Urothelium cell line (cell line): ENCODE data around the gene ABHD13.
"Not testable (repeated sequence)": the region's sequence is repeated elsewhere in the genome, so short reads cannot be mapped to it uniquely, and the experiment has no call there.

Experiments used
- DNase-seq: peaks from one replicate; pipeline ENCODE4 v3.0.0; 2011; ENCODE audit warnings: low spot score, mixed read lengths
- FAIRE-seq: peaks from 2 replicates; lab custom pipeline; 2011; peaks lifted over from hg19 to GRCh38; lab: Jason Lieb, UNC

ABHD13 gene

DNA sequence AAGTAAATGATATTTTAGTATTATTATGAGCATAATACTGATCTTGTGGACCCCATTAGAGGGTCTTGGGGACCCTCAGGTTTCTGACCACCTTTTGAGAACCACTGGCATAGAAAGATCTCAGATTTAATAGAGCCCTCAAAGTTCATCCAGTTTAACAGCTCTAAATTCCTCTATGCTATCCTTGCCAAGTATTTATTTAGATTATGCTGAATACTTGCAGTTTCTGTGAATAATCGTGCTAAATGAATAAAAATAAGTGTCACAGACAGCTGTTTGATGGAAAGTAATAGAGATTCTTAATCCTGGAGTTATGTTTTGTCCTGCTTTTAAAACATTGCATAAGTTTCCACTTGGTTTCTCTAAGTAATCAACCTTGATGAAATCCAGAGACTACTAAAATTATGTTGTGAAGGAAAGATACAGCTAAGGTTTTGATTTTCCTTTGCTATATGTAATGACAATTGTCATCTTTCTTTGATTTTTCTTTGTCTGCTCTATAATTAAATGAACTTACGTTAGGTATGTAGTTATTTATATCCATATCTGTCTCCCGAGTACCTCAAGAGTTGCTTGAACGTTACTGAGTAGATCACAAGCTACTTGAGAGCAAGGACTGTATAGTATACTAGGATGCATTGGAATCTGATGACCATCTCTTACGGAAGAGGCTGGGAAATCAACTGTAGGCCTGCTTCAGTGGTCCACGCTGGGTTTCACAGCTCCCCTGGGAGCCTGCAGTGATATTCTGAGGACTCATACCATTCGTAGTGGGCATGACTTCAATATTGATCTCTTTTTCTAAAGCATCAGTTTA, 5.7 kb downstream of the ABHD13 start:
- DNase-seq, result no peak
- FAIRE-seq, result no peak

DNA sequence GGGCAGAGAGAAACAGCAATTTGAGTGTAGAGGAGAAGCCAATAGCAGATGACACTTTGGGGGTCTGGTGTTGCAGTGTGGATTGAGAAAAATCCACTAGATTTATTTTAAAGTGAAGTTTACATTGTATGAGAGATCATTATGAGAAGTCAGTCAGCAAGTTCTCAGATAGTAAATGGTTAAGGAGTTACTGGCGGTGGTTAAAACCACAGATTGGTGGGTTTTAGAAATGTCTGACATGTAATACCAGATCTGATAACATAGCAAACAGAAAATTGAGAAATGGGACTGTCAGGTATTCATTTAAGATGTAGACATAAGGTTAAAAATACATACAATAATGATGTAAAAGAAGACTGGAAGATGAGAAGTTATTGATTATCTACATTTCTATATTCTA, 7.2 kb downstream of the ABHD13 start:
- FAIRE-seq (no peak), DNase-seq (no peak)

DNA sequence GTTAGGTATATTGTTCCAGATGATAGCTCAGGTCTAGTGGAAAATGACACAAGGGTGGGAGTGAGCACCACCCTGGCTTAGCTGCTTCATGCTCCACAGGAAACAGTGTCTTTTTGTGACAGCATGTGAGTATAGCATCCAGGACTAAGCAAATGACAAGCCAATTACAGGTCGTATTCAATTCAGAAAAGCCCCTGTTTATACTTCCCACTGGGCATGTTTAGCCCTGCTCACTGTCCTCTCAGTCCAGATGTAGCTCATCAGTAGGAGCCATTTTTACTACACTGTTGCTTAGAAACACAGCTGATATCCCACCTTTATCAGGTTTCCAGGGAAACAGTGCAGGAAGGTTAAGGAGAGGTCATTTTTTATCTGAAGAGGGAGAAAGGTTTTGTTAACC, 8.0 kb downstream of the ABHD13 start:
- DNase-seq, result no peak
- FAIRE-seq, result no peak

DNA sequence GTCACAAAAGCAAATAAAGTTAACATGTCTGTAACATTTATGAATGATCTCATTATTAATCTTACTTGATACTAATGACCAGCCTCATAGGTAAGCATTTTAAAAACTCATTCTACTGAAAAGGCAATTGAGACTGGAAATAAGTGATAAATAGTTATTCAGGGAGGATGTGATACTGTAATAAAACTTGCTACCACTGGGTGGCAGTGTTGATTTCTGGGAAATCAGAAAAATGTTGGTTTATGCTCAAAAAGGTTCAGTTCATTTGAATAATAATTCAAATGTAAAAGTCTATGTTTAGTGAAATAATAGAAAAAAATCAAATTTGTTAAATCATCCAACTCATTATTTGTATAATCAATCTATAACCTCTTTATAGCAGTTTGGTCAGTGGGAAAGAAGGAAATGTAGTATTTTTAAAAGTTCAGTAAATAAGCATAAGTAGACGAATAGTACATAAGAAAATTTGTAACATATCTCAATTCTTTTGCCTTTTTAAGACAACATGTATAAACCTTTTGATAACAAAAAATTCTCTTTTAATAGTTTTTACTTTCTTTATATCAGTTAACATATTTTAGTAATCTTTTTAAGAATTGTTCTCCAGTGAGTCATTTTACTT, 9.6 kb downstream of the ABHD13 start:
- FAIRE-seq, result no peak
- no peak for DNase-seq

DNA sequence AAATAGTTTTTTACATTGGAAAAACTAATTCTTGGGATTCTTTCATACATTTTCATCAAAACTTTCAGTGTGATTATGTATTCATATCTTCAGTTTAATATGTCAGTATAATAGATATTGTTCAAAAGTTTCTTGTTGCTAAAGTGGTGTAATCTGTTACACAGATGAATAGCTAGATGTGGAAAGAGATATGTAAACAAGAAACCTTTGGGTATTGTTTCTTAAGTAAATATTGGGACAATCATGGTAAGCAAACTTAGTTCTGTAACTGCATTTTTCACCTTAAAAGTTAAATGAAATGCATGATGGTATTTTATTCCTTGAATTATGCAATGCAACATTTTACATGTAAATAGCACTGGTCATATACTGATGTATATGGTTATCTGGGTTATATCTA, 12.2 kb downstream of the ABHD13 start:
- no peak for DNase-seq
- FAIRE-seq, result no peak

DNA sequence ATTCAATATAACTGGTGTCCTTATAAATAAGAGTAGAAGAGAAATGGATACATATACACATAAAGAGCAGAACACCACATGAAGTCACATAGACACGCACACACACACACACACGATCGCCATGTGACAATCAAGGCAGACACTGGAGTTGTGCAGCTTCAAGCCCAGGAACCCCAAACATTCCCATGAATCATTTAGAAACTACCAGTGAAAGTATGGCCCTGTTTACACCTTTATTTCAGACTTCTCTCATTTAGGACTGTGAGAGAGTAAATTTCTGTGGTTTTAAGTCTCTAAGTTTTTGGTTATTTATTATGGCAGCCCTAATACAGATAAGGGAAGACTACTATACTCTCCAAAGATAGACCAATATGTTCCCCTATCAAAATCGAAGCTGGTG, 31.0 kb downstream of the ABHD13 start:
- DNase-seq (no peak), FAIRE-seq (no peak)

DNA sequence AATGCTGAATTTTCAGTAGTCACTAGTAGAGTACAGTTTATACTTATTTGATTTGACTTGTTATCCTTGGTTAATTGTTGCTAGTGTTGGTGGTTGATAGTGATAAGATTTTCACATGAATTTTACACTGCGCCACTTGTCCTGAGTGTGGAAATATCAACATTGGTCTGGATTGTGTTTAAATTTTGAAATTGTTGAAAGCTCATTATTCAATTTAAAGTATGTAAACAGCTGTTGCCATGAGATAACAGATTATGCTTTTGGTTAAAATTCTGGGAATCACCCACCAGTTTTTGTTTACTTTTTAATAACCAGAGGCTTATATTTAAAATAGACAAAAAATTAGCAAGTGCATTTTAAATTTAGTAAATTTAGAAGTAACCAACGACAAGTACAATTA, 39.1 kb downstream of the ABHD13 start:
- no peak for FAIRE-seq
- no peak for DNase-seq

DNA sequence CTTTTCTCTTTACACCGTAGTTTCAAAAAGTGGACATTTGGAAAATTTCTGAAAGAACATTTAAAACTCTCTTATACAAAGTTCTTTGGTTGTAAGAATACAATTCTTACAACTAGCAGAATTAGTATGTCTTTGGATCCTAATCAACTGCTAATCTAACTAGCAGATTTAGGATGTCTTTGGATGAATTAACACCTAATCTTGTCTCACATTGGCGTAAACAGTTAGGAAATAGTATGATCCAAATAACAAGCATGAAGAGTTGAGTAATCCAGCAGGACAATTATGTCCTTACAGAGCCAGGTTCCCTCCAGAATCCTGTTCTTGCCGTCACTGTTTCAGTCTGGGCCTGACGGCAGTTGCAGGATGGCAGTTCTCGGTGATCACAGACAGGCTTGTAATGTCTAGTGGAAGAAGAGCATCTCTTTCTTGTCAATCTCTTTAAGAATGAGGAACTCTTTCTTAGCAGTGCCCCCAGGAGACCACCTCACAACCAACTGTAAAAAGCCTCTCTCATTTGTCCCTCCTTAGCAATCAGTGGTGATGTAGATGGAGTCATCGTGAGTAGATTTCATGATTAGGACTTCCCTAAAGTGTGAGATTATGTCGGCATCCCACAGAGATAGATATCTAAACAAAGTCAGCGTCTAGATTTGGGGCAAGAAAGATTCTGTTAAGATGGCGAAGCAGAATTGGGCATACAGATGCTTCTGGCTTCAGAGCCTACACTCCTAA, 45.6 kb downstream of the ABHD13 start:
- FAIRE-seq (no peak), DNase-seq (no peak)

DNA sequence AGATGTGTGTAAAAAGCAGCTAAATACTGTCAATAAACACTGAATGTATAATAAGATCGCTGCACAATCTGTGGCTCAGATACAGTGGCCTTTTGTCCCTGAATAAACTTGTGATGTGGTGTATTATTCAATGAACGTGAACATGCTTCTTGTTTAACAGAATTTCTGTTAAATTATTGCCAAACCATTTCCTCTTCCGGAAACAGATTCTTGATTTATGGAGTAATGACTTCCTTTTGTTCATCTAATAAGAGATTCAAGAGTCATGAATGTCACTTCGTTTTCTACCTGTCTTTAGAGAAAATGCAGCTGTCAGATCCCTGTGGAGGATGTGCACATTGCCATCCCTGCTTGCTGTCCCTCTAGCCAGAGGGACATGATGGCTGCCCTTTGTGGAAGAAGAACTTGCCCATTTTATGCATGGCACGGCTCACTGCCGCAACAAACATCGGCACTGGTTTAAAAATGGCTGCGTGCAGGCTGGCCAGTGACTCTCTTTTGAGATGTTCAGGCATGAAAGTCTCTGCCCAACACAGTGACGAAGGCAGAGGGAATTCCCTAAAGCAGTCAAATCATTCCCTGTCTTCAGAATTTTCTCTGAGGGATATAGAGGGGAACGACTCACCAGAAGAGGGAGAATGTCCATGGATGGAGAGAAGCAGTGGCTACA, 48.3 kb downstream of the ABHD13 start:
- FAIRE-seq (no peak), DNase-seq (no peak)

DNA sequence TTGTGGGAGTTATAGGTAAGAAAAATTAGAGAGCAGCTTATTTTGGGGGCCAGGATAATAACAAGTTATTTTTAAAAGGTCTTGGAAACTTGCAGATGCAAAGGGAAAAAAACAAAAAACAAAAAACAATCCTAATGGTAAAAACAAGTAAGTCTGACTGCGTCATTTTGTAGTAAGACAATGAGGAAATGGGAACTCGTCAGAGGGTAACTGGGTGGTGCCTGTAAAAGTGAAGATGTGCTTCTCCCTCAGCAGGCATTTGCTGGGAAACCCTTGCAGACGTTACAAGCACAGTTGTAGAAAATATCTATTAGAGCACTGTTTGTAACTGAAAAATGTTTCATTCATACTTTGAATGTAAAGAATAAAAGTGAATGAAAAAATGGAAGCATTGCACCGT, 49.2 kb downstream of the ABHD13 start:
- DNase-seq (no peak), FAIRE-seq (no peak)

DNA sequence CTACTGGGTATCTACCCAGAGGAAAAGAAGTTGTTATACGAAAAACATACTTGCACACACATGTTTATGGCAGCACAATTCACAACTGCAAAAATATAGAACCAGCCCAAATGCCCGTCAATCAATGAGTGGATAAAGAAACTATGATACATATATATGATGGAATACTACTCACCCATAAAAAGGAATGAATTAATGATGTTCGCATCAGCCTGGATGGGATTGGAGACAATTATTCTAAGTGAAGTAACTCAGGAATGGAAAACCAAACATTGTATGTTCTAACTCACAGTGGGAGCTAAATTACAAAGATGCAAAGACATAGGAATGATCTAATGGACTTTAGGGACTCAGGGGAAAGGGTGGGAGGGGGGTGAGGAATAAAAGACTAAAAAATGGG, 49.7 kb downstream of the ABHD13 start:
- FAIRE-seq, DNase-seq: not testable (repeated sequence)

DNA sequence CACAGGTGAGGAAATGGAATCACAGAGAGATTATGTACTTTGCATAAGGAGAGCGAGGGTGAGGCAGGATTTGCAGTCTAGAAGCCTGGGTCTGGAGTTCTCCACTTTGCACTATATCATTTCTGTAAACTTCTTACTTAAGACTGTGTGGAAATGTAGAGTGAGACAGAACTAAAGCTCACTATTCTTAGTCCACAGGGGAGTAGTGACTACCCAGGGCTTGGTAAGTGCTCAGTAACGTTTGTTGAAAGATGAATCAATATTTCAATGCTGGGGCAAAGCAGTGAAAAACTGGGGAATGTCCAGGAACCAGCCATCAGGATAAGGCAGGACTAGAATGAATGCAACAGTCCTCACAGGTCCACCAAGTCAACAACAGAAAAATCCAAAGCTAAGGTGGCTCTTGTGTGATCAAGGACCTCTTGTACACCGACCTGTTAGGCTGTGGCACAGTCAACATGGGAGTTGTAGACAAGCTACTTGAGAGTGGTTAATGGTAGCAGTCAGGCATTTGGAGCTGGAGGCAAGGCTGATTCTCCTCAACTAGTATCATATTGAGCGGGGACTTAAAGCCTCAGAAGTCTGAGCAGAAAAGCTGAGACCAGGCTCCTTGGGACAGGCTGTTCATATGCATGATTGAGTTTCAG, 50.4 kb downstream of the ABHD13 start:
- no peak for DNase-seq
- FAIRE-seq, result no peak

DNA sequence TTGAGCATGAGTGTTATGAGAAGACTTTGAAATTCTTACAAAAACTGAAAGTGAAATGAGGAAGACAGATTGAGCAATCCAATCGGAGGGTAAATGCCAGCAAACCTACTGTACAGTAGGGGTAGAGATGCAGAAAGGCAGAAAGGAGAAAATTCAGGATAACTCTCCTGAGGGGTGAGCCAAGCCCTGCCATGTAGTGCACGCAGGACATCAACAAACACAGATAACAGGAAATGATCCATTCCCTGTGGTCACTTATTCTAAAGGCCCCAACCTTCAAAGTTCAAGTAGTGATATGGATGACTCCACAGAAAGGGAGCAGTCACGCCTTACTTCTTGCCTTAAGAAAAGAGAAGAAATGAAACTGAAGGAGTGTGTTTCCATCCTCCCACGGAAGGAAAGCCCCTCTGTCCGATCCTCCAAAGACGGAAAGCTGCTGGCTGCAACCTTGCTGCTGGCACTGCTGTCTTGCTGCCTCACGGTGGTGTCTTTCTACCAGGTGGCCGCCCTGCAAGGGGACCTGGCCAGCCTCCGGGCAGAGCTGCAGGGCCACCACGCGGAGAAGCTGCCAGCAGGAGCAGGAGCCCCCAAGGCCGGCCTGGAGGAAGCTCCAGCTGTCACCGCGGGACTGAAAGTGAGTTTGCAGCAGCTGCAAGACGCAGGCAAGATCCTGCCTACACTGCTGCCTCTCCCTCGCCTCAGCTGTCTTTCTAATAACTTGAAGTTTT, 51.6 kb downstream of the ABHD13 start, which contains the start of gene TNFSF13B:
TSS of gene TNFSF13B (plus strand) at position 118 of the 728 bp plus-strand sequence. CDS start at position 296, 178 bp downstream.
- DNase-seq (peak; percentile 2), FAIRE-seq (no peak)

DNA sequence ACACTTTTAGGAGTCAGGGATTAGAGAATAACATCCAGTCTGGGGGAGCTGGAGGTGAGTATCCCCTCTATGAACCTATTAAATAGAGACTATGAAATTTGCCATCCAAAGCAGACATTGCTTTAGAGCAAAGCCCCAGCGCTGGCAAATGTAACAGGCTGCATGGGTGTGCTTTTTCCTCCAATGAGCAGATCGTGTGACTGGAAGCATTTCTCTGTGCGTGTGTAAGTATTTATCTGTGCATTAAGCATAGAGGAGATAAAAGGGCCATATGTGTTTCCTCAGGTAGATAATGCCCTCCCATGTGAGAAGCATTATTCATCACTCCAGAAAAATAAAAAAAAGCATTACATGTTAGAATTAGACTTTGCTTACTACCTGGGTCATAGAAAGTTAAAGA, 52.2 kb downstream of the ABHD13 start:
- DNase-seq, result no peak

DNA sequence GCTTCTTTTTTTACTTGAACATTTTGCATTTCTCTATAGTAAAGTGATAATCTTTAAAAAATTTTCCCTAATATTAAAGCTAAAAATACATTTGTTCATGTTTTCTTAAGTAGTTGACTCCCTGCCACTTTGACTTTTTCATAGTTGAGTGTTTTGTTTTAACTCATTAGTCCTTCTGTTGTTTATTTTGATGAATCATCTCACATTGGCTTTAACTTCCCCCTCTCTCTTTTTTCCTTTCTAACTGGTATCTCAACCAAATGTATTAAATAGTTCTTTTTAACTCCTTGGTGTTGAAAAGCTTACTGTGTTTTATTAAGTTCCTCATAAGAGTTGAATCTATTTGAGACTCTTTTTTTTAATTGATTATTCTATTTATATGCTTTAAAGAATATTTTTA, 54.1 kb downstream of the ABHD13 start:
- FAIRE-seq, result no peak
- no peak for DNase-seq

More for the DNA sequence above, 52.2 kb downstream of the ABHD13 start:
- FAIRE-seq, result no peak

DNA sequence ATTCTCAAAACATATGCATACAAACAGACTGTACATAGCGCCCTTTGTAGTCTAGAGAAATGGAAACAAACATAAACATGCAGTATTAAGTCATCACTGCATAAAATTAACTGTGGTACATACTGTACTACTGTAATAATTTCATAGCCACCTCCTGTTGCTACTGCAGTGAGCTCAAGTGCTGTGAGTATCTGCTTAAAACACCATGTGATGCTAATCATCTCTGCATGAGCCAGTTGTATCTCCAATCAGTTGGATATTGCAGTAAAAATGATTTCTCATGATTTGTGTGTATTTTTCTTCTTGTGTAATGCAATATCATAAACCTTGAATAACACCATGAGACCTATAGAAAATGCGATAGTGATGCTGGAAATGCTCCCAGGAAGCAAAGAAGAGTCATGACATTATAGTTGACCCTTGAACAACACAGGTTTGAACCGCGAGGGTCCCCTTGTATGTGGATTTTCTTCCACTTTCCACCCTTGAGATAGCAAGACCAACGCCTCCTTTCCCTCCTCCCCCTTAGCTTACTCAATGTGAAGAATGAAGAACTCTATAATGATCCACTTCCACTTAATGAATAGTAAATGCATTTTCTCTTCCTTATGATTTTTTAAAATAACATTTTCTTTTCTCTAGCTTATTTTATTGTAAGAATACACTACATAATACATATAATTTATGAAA, 55.4 kb downstream of the ABHD13 start:
- FAIRE-seq (no peak), DNase-seq (no peak)

DNA sequence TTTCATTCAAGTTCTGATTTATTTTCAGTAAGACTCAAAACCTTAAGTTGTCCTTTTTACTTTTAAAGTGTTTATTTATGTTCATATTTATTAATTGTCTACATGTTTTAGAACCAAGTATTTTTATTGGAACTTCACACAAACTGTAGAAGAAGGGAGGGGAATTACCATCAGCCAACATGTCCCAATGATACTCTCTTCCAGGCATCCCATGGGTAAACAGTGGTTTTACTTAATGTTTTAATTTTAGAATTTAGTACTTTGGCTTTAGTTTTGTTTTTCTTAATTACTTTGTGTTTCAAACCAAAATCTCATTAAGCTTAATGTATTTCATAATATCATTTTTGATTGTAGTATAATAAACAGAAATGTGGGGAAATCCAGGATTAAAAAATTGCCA, 56.5 kb downstream of the ABHD13 start:
- DNase-seq (no peak), FAIRE-seq (no peak)

DNA sequence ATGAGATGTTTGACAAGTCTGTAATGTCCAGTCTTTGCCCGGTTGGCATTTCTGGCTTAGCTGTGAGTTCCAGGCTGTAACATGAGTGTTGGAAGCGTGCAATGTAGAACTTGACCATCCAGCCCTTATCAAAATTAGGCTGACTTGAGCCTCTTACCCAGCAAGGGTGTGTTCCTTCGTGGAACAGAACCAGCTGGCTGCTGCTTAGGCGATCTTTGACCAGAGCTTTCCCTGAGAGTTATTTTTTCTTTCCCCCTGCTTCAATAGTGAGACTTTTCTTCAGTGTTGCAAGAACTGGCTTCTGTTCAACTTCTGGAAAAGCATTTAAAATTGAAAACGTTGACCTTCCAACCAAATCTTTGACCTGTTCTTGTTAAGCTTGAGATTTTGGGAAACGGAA, 57.9 kb downstream of the ABHD13 start:
- DNase-seq, result no peak
- FAIRE-seq, result no peak

DNA sequence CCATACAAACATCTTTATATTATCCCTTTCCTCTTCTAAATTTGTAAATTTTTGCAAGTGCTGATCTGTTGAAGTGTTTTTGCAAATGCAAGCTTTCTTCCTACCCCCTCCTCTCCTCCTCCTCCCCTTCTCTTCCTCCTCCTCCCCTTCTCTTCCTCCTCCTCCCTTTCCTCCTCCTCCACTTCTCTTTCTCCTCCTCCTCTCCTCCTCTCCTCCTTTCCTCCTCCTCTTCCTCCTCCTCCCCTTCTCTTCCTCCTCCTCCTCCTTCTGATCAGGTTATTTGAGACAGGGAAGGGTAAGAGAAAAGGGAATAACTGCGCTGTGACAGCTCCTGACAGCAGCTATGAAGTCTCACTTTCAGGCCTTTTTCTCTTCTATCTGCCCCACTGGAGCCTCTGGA, 60.3 kb downstream of the ABHD13 start:
- DNase-seq (no peak), FAIRE-seq (no peak)
